HCT116 (cell line): ENCODE data around the gene PSMD5. TPM values are rescaled to one million over a fixed set of nuclear protein-coding genes. Genes with fewer than 3 reads are reported as not detected.

Experiments
- ATAC-seq: fragments of 200-7000 bp; cut with Tn5 transposase; 2 replicates; pipeline ENCODE4 v1.9.1; 2020; ENCODE audit warnings: mild to moderate bottlenecking, moderate library complexity
- BruUV-seq: library from RNA; stranded (reverse); fragments of 400-500 nt; replicated peaks from 2 replicates; lab custom pipeline; 2021; lab: Mats Ljungman, UMichigan
- CTCF ChIA-PET: fragments of 300-600 bp; sonication (Branson Sonifier 250); formaldehyde crosslinking; loops from one replicate; lab custom pipeline; 2021; ENCODE audit warnings: antibody characterized with exemption; lab: Charles Lee
- POLR2A ChIA-PET: fragments of 300-600, 350-600 bp; sonication (Branson Sonifier 250); formaldehyde crosslinking; loops from one replicate; lab custom pipeline; 2021; ENCODE audit warnings: antibody characterized with exemption; lab: Charles Lee
- RAD21 ChIA-PET, 2 experiments: fragments of 300-600 bp; sonication (Branson Sonifier 250); formaldehyde crosslinking; loops; one replicate each; lab custom pipeline; 2023; ENCODE audit warnings: low total read pairs in 2 of 2; ENCODE audit not compliant: uncharacterized antibody in 2 of 2, unreplicated experiment in 2 of 2, low non-redundant PET in 1 of 2; lab: Charles Lee
- DNase-seq: peaks from one replicate; pipeline ENCODE4 v3.0.0-alpha.2; 2010; ENCODE audit warnings: low read depth, low spot score
- H2AFZ ChIP-seq: fragments of 200-600 bp; shearing (Covaris generic), sonication (generic); 2 replicates; pipeline ENCODE4 v1.6.1; 2017; ENCODE audit warnings: low read depth, mixed run types, mixed read lengths, antibody characterized with exemption, low read length; ENCODE audit not compliant: poor library complexity, severe bottlenecking
- H3K27ac ChIP-seq: 2 replicates; pipeline ENCODE4 v1.5.1; 2012; ENCODE audit warnings: low read depth, low read length
- H3K27me3 ChIP-seq: fragments of 200-600 bp; sonication (generic); 2 replicates; pipeline ENCODE4 v1.6.1; 2016; ENCODE audit warnings: mixed run types, low read length, mixed read lengths; ENCODE audit not compliant: insufficient read depth
- H3K36me3 ChIP-seq, 2 experiments: fragments of 200-500 bp in 1 of 2; fragments of 200-600 bp in 1 of 2; sonication (Bioruptor generic) in 1 of 2; sonication (generic) in 1 of 2; 2 replicates each; pipeline versions ENCODE4 v1.5.1 to v1.6.1; 2014 to 2016; ENCODE audit warnings: low read length in 2 of 2, inconsistent platforms in 1 of 2, mixed read lengths in 1 of 2, mixed run types in 1 of 2; ENCODE audit not compliant: insufficient read depth in 2 of 2, control insufficient read depth in 1 of 2
- H3K4me1 ChIP-seq, 2 experiments: fragments of 200-600 bp in 1 of 2; sonication (generic) in 1 of 2; 2 replicates each; pipeline versions ENCODE4 v1.5.1 to v1.6.1; 2012 to 2017; ENCODE audit warnings: low read length in 2 of 2, inconsistent platforms in 1 of 2, mild to moderate bottlenecking in 1 of 2, mixed read lengths in 1 of 2, mixed run types in 1 of 2, moderate library complexity in 1 of 2; ENCODE audit not compliant: insufficient read depth in 2 of 2, control insufficient read depth in 1 of 2
- H3K4me2 ChIP-seq: fragments of 200-600 bp; sonication (generic); 2 replicates; pipeline ENCODE4 v1.6.1; 2017; ENCODE audit warnings: mixed run types, low read length, mixed read lengths
- H3K4me3 ChIP-seq, 2 experiments: fragments of 200-600 bp in 1 of 2; sonication (generic) in 1 of 2; replicated peaks in 1 of 2; 2 replicates each; pipeline ENCODE4 v1.5.1; 2011 to 2016; ENCODE audit warnings: low read length in 2 of 2, control low read depth in 1 of 2, low read depth in 1 of 2, mild to moderate bottlenecking in 1 of 2, mixed read lengths in 1 of 2, mixed run types in 1 of 2
- H3K79me2 ChIP-seq: fragments of 200-600 bp; sonication (generic); 2 replicates; pipeline ENCODE4 v1.6.1; 2017; ENCODE audit warnings: mild to moderate bottlenecking, mixed run types, low read length, moderate library complexity, mixed read lengths; ENCODE audit not compliant: insufficient read depth
- H3K9ac ChIP-seq: fragments of 200-600 bp; sonication (generic); 2 replicates; pipeline ENCODE4 v1.6.1; 2016; ENCODE audit warnings: low read length, mixed read lengths
- H3K9me2 ChIP-seq: fragments of 200-600 bp; sonication (generic), shearing (Covaris generic); 2 replicates; pipeline ENCODE4 v1.6.1; 2017; ENCODE audit warnings: mixed run types, mild to moderate bottlenecking, moderate library complexity; ENCODE audit not compliant: insufficient read depth
- H3K9me3 ChIP-seq, 2 experiments: fragments of 200-500 bp in 1 of 2; fragments of 200-600 bp in 1 of 2; sonication (Bioruptor generic) in 1 of 2; sonication (generic) in 1 of 2; 2 replicates each; pipeline ENCODE4 v1.6.1; 2014 to 2017; ENCODE audit warnings: low read length in 2 of 2, mixed read lengths in 2 of 2, inconsistent platforms in 1 of 2, low read depth in 1 of 2, mild to moderate bottlenecking in 1 of 2, mixed run types in 1 of 2, moderate library complexity in 1 of 2; ENCODE audit not compliant: control insufficient read depth in 1 of 2, insufficient read depth in 1 of 2
- H4K20me1 ChIP-seq: fragments of 200-600 bp; sonication (generic), shearing (Covaris generic); 2 replicates; pipeline ENCODE4 v1.6.1; 2017; ENCODE audit warnings: mixed run types, mild to moderate bottlenecking, moderate library complexity; ENCODE audit not compliant: insufficient read depth
- EGR1 ChIP-seq: IDR thresholded peaks from 2 replicates; pipeline ENCODE4 v1.6.1; 2012; ENCODE audit warnings: low read depth
- JUND ChIP-seq: IDR thresholded peaks from 2 replicates; pipeline ENCODE4 v1.6.1; 2012
- SP1 ChIP-seq: IDR thresholded peaks from 2 replicates; pipeline ENCODE4 v1.6.1; 2012; ENCODE audit warnings: low read depth
- TCF7L2 ChIP-seq: IDR thresholded peaks from 2 replicates; pipeline ENCODE4 v1.7.0; 2011; ENCODE audit warnings: borderline replicate concordance, inconsistent platforms; ENCODE audit not compliant: insufficient read depth, insufficient read length; ENCODE audit errors: extremely low read depth
- ZFX ChIP-seq: fragments of 450-650 bp; IDR thresholded peaks from 2 replicates; pipeline ENCODE4 v1.6.1; 2017
- intact Hi-C: fragments of 100-400 bp; cut with micrococcal nuclease; formaldehyde crosslinking; loops from 2 replicates; pipeline ENCODE4 v1.10.0; 2022
- total RNA-seq: library from RNA; stranded (reverse); gene quantifications from one replicate; pipeline ENCODE4 v1.2.1, GENCODE V29; 2021; ENCODE audit not compliant: unreplicated experiment
- TF ChIP-seq, protein P1 (sequence below): IDR thresholded peaks from 2 replicates; pipeline ENCODE4 v1.6.1; 2012; ENCODE audit warnings: low read depth

PSMD5 gene
- total RNA-seq, 1 experiment from 2014 or later, result 64.3 TPM

DNA sequence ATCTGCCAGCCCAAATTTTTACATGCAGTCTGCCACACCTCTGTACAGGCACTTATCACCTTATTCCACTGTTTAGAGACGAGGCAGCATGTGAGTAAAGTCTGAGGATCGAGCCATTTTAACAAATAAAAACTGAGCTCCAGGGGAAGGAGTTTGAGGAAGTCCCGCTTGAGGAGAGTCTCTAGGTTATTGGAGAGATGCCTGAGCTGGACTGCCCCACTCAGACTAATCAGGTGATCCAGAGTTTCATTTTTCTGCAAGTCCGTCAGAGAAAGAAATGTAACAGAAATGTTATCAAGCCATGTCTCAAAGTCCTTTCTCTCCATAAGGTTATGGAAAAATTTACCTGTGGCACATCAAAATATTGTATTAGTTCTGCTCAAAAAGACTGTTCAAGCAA, 54.8 kb downstream of the PSMD5 start:
- CTCF ChIA-PET, result no interaction called here
- peaks cover 18 to 31% of the 10 kb centered on the region in 2 experiments for H3K36me3 ChIP-seq

More for the DNA sequence above, 54.8 kb downstream of the PSMD5 start:
- Histone ChIP-seq H4K20me1 (peaks cover 7% of the 10 kb centered on the region; the same call in 1 of the 2 replicates), H3K27ac (no peak overlapping the region), H3K27me3 (no peaks in the 10 kb centered on the region), H2AFZ (no peak overlapping the region), H3K9me3 (no peaks in the 10 kb centered on the region), H3K4me3 (no peak overlapping the region), H3K9ac (no peak overlapping the region), H3K4me1 (peaks cover 0 to 9% of the 10 kb centered on the region in 2 experiments; a peak in 3 of 4 replicates), H3K79me2 (peaks cover 95% of the 10 kb centered on the region), H3K4me2 (no peak overlapping the region), H3K9me2 (no peaks in the 10 kb centered on the region)
- RAD21 ChIA-PET, result no interaction called here
- no TSS peak for BruUV-seq
- POLR2A ChIA-PET, result no interaction called here
- TF ChIP-seq ZFX (no peak), TCF7L2 (no peak), EGR1 (no peak), SP1 (no peak), JUND (no peak)
- TF ChIP-seq, protein P1, sequence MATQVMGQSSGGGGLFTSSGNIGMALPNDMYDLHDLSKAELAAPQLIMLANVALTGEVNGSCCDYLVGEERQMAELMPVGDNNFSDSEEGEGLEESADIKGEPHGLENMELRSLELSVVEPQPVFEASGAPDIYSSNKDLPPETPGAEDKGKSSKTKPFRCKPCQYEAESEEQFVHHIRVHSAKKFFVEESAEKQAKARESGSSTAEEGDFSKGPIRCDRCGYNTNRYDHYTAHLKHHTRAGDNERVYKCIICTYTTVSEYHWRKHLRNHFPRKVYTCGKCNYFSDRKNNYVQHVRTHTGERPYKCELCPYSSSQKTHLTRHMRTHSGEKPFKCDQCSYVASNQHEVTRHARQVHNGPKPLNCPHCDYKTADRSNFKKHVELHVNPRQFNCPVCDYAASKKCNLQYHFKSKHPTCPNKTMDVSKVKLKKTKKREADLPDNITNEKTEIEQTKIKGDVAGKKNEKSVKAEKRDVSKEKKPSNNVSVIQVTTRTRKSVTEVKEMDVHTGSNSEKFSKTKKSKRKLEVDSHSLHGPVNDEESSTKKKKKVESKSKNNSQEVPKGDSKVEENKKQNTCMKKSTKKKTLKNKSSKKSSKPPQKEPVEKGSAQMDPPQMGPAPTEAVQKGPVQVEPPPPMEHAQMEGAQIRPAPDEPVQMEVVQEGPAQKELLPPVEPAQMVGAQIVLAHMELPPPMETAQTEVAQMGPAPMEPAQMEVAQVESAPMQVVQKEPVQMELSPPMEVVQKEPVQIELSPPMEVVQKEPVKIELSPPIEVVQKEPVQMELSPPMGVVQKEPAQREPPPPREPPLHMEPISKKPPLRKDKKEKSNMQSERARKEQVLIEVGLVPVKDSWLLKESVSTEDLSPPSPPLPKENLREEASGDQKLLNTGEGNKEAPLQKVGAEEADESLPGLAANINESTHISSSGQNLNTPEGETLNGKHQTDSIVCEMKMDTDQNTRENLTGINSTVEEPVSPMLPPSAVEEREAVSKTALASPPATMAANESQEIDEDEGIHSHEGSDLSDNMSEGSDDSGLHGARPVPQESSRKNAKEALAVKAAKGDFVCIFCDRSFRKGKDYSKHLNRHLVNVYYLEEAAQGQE, result no peak
- intact Hi-C loops, result no loop called here
- DNase-seq (no peak), ATAC-seq (no peak)
